HL-60 (cell line): Measurements from ENCODE around the gene ZNF92.

Source experiments
- CTCF ChIP-seq: IDR thresholded peaks from one replicate; pipeline ENCODE4 v1.5.1; 2011; ENCODE audit warnings: low read length, control low read depth, inconsistent platforms; ENCODE audit not compliant: insufficient read depth
- GABPA ChIP-seq: IDR thresholded peaks from 2 replicates; pipeline ENCODE4 v1.6.1; 2012; ENCODE audit warnings: low read depth
- POLR2AphosphoS5 ChIP-seq: IDR thresholded peaks from 2 replicates; pipeline ENCODE4 v1.6.1; 2012; ENCODE audit warnings: low read depth

GRCh38 chr7:65373608-65374351, at the start of gene ZNF92:
- no peak for TF ChIP-seq CTCF
- TF ChIP-seq GABPA: no peak
- TF ChIP-seq POLR2AphosphoS5: peak; percentile 95
